Astrocyte of the hippocampus (primary cell): ENCODE data around the gene CIC.
A peak's percentile ranks its signal among the peaks of the same experiment; 100 is the strongest.

Experiments
- DNase-seq: peaks from one replicate; pipeline ENCODE4 v3.0.0; 2011; ENCODE audit warnings: low read depth, low spot score

The CIC gene

DNA sequence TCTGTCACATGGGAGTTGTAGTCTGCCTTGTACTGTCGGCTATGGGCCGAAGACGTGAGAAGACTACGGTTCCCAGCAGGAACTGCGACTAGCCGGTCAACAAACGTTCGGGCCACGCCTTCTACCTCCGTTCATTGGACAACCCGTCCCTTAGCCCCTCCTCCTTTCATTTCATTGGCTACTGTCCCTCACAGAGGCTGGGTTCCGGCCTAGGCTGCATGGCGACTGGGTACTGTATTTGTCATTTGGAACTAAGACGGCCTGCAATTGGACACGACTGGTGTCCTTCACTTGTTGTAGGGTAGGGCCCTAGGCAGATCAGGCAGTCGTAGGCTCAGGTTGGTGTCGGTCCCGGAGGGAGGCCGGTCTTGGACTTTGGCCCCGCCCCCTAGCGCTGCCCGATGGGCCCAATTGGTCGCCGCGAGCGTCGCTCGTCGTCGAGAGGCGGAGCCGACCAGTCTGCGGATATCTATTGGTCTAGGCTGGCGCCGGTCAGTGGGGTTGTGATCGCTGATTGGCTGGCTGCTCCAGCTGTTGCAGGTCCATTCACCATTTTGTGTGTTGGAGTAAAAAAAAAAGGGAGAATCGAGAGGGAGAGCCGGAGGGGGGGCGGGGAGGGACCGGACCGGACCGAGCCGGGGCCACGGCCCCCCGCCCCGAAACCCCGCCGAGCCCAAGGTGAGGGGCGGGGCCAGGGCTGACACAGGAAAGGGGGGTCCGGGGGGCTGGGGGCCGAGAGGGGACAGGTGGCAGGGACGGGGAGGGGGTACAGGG, at the start of gene CIC:
Gene CIC (plus strand): TSS at position 549 of the 774 bp plus-strand sequence. CDS start 2,532 bp downstream, outside the sequence.
- peak; percentile 100 for DNase-seq

DNA sequence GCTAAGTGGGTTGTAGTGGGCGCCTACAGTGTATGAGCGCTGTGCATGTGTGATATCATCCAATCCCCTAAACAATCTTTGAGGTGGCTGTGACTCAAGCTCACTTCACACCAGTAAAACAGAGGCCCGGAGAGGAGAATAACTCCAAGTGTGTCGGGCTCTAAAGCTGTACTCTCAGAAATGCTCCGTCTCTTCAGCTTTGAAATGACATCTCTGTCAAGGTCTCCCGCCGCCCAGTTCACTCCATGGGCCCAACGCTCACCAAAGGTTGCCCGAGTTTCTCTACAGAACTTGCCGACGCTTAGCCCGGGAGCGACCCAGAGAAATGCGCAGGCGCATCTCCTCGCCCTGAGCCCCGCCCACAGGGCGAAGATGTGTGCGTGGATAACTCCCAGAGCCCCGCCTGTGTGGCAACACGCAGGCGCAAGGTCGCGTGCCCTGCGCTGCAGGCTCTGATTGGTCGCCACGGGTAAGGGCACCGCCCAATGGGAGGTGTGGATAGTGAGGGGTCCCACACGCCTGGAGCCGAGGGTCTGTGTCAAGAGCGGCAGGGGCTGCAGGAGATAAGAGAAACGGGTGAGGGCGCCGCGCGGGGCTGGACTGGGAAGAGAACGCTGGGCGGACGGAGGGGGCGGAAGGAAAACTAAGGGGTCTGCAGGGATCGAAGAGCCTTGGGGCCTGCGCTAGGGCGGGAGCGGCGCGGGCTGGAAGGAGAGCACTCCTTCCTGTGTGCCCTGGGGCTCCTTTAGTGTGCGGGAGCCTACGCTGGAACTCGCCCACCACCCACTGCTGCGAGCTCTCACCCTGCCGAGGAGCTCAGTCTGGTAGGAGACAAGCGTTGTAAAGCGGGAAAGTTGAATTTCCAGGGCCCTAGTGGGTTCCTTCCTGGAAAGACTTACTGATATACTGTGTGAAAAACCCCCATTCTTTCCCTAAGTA, 49.0 kb upstream of the CIC start, which contains the start of gene ZNF526:
Gene ZNF526 (plus strand): TSS at position 501 of the 939 bp plus-strand sequence. CDS start 4,092 bp downstream, outside the sequence.
- DNase-seq = peak; percentile 99

DNA sequence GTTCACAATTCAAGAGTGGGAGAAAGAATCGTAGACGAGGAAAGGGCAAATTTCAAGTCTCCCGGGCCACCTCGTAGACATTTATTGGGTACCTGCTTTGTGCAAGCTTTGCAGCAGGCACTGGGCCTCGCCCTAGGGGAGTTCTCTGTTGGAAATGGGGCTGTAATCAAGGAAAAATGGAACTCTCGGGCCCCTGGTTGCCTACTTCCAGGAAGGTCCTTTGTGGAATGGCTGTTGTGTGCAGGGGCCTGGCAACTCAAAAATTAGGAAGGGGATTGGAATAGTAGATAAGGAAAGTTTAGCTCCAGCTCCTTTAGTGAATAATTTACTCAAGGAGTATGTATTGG, 48.3 kb upstream of the CIC start:
- no peak for DNase-seq

DNA sequence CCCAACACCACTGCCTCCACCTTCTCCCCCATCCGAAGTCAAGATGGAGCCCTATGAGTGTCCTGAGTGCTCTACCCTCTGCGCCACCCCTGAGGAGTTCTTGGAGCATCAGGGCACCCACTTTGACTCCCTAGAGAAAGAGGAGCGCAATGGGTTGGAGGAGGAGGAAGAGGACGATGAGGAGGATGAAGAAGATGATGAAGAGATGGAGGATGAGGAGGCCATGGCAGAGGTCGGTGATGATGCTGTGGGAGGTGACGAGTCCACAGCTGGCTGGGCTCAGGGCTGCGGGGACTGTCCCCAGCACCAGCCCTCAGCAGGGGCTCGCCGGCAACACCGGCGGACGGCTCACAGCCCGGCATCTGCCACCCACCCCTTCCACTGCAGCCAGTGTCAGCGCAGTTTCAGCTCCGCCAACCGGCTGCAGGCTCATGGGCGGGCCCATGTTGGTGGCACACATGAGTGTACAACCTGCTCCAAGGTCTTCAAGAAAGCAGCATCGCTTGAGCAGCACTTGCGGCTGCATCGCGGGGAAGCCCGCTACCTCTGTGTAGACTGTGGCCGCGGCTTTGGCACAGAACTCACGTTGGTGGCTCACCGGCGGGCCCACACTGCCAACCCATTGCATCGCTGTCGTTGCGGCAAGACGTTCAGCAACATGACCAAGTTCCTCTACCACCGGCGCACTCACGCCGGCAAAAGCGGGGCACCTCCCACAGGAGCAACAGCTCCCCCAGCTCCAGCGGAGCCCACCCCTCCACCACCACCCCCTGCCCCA, 43.9 kb upstream of the CIC start:
- DNase-seq = no peak

DNA sequence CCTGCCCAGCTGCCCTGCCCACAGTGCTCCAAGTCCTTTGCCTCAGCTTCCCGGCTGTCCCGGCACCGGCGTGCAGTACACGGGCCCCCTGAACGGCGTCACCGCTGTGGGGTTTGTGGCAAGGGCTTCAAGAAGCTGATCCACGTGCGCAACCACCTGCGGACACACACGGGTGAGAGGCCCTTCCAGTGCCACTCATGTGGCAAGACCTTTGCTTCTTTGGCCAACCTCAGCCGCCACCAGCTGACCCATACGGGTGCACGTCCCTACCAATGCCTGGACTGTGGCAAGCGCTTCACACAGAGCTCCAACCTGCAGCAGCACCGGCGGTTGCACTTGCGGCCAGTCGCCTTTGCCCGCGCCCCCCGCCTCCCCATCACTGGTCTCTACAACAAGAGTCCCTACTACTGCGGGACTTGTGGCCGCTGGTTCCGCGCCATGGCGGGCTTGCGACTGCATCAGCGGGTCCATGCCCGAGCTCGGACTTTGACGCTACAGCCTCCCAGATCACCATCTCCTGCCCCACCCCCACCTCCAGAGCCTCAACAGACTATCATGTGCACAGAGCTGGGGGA, 43.2 kb upstream of the CIC start:
- no peak for DNase-seq

DNA sequence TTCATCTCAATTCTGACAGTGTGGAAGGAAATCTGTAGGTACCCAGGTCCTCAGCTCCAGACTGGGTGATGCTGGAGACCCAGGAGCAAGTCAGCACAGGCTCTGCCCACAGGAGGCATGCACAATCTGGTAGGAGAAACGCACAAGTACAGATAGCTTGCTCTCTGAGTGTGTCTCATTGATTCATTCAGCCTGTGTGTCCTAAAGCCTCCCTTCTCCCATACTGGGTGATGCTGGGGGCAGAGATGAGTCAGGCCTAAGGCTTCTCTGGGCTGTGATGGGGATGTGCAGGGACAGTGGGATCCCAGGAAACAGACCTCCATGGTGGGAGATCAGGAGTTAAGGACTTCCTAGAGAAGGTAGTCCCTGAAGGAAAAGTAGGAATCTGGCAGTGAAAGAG, 42.2 kb upstream of the CIC start:
- no peak for DNase-seq

DNA sequence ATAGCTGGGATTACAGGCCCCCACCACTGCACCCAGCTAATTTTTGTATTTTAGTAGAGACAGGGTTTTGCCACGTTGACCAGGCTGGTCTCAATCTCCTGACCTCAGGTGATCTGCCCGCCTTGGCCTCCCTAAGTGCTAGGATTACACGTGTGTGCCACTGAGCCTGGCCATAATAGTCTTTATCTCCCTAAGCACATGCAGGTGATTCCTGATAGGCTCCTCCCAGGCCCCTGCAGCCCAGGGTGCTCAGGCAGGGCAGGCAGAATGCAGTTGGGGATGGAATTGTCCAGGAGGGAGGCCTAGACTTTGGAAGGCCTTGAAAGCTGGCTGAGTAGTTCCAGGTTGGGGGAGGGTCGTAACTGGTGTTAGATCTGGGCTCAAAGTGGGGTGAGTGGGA, 40.4 kb upstream of the CIC start:
- no peak for DNase-seq

DNA sequence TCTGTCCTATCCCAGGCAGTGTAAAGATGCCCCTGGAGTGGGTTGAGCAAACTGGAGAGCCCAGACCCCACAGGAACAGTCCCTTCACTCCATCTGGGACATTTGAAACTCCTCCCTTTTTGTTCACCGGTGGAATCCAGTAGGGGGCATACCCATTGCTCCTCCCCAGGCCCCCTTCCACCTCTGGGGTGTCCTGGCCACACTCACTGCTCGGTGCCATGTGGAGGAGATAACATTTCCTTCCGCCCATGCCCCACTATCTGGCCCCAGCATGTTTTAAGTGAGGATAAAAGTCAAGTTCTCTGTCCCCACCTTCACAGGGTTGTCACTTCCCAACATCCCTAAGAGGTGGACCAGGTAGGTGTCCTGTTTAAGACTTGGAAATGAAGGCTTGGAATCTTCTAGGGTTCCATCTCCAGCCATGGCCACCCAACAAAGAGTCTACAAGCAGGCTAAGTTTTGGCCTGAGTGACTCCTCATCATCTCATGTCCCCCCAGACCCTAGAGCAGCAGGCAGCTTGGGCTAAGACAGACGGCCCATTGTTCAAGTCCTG, 39.7 kb upstream of the CIC start:
- DNase-seq = no peak

DNA sequence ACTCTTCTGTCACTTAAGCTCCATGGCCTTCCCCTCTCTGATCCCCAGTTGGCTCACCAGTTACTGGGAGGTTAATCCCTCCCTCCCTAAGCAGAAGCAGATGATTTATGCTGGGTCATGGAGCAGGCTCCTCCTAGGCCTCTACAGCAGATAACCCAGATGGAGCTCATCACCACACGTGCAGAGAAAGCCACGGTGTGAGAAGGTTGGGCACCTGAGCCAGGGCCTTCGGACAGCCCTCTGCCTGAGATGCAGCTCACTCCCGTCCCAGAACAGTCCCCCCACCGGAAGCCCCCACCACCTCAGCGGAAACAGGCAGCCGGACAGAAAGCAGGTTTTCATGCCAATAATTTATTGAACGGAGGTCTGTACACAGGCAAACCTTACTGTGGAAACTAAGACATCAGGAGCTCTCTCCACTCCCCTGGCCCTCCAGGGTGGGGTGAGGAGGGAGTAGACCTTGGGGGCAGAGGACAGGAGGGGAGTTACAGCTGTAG, 39.1 kb upstream of the CIC start:
- no peak for DNase-seq

DNA sequence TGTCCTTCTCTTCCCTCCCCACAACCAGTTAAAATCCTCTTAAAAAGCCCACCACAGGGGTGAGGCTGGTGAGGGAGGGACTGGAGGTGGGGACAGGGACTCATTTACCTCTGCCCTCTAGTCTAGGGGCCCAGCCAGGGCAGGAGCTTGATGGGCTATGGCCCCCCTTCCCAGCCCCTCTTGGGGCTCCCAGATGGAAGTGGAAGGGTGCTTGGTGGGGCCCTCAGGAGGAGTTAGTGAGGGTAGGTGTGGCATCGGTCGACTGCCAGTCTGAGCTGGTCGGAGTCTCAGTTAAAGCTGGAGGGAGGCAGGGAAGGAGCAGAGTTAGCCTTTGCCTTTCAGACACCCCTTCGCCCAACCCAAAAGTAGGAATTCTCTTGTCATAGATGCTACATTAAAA, 38.5 kb upstream of the CIC start:
- DNase-seq = no peak

DNA sequence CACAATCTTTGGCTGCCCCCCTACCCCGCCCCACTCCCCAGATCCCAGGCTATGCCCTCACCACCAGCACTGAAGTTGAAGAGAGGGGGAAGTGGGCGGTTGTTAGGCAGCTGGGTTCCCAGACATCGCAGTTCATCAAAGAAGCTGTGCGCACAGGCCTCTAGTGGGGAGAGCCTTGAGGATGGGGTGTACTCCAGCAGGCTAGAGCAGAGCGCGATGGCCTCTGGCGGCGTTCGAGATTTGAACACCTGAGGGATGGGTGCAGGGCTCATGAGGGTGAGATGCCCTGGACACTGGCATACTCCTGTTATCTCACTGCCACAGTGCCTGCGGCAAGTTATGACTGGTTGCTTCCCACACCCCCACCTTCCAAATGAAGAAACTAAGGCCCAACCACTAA, 36.6 kb upstream of the CIC start:
- no peak for DNase-seq

DNA sequence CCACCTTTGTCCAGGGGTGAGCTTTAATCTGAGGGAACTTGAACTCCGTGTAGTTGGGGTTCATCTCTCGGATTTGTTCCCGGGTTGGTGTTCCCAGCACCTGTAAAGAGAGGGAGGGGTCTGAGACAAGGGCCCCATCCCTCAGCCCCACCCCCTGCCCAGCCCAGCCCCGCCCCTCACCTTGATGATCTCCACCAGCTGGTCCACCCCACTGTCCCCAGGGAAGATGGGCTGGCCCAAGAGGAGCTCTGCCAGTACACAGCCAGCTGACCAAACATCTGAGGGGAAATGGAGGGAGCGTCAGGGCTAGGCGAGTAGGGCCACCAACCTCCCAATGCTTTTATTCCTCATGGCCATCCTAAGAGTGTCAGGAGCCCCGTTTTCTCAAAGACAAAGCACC, 35.9 kb upstream of the CIC start:
- no peak for DNase-seq

DNA sequence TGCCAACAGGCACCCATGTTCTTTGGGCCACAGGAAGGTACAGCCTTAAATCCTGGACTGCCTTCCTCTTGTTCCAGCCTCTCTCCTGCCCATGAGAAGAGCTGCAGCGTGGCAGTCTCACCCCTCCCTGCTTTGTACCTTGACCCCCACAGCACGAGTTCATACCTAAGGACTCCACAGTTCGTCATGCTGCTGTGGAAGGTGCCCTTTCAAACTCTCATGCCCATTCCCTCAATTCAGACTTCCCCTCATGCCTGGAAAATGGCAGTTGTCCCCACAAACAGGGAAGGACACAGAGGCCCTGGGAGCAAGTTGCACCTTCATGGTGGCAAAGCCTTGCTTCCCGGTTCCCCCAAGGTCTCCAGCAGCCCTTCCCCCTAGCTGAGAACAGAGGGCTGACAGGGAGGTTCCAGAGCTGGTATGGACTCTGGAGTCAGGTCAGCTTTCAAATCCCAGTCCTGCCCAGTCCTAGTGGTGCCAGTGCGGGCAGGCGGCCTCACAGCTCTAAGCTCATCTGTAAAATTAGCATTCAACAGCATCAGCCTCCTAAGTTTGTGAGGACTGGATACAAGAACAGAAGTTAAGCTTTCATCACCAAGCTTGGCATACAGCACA, 35.3 kb upstream of the CIC start:
- DNase-seq = no peak

DNA sequence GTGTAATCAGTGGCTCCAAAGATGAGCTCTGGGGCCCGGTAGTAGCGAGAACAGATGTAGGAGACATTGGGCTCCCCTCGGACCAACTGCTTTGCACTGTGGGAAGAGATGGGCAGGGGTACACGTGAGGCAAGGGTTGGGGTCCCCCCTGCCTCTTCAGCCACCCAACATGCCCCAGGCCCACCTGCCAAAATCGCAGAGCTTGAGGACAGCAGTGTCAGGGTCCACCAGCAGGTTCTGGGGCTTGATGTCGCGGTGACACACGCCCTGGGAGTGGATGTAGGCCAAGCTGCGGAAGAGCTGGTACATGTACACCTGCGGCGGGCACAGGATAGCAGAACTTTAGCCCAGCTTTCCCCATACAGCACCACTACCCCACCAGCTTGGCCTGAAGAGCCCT, 34.7 kb upstream of the CIC start:
- DNase-seq = no peak

DNA sequence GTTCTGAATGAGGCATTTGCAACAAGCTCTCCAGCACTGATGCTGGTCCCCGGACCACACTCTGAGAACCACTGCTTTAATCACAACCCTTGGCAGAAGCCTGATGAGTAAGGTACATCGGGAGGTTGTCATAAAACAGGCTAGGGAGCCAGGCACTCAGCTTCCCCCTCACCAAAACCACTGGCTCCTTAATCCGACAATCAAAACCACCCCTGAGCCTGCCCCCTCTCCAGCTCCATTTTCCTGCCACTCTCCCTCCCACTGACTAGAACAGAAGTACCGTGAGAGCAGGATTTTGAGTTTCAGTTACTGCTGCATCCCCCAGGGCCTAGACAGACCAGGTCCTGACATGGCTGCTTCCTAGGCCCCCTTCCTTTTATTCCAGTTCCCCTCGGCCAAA, 33.9 kb upstream of the CIC start:
- no peak for DNase-seq

DNA sequence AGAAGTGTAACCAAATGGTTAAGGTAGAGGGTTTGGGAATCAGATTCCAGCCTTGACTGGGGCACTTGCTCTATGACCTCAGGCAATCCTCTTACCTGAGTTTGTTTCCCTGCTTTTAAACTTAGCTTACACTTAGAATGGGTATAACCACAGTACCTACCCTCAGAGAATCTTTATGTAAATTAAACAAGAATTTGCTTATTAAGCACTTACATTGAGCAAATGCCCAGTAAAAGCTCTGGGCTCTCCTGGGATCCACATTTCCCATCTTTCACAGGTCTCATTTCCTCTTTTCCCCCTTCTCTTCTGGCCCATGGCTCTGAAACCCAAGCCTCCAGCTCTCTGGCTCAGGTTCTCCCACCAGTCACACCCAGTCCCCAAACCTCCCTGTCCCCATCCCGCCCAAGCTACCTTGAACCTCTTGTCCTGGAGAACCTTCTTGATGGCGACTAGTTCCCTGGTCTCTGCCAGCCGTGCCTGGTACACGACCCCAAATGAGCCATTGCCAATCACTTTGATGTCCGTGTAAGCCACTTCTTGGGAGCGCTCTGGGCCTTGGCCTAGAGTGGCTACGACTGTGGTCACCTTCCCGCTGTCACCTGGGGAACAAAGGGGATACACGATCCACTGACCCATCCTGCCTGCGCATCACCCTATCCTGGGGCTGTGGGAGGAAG, 29.4 kb upstream of the CIC start:
- no peak for DNase-seq

DNA sequence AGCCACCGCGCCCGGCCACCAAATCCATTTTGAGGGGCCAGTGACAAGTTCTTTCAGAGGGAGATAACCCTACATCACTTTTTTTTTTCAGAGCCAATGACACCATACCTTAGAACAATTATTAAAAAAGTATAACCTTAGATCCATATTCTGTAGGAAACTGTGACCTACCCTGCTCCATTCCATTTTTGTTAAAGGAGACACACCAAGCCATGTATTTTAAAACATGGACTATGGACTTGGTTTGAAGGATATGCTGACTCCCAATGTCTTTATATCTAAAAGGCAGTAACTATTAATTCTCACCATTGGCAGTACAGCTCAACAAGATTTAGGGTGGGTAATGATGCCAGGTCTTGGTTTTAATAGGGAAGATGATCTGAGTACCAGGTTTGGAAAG, 27.8 kb upstream of the CIC start:
- no peak for DNase-seq

DNA sequence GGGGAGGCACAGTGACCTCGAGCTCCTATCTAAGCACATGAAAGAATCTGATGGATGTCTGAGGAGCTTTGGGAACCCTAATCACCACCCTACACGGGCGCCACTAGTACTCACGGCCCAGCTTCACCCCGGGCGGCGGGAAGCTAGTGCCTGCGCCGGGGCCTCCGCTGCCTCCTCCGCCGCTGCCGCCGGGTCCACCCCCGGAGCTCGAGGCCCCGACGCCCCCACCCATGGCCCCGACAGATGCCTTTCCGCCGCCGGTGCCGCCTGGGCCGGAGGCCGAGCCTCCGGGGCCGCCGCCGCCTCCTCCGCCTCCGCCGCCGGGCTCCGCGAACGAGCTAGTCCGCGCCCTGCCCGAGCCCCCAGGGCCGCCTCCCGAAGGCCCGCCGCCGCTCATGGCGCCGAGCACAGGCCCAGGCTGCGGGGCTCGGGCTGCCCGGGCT, 27.0 kb upstream of the CIC start:
- DNase-seq = no peak

DNA sequence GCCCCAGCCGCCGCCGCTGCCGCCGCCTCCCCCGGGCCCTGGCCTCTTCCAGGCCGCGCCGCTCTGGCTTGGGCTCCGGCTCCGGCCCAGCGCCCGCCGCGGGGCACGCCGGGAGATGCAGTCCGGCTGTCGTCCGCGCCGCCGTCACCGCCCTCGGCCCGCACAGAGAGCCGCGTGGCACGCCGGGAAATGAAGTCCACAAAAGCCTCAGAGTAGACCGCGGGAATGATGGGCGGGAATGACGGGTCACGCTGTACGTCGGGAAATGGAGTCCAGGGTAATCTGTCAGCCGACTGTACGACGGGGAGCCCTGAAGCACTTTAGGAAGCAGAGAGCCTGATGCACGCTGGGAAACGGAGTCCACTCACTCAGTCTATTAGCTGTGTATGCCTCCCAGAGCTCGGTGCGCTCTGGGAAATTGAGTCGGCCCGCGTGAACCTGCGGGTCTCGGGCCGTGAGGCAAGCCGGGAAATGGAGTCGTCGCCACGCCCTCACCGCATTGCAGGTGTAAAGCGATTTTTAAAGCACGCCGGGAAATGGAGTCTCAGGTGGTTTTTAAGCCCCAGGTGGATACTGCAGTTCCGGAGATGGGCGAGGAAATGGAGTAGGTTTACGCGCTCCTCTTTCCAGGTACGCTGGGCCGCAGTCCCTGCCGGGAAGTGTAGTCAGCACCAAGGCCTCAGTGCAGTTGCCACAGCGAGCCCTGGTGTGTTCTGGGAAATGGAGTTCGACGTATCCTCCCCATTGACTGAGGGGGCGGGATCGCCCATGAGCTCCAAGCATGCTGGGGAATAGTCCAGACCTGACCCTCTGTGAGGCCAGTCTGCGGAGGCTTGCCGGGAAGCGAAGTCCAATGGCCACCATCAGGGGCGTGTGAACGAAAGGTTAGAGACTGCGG, 26.3 kb upstream of the CIC start, which contains the start of gene GSK3A:
Gene GSK3A (minus strand): TSS at position 91 of the 898 bp plus-strand sequence. CDS start 137 bp downstream, outside the sequence.
- DNase-seq = peak; percentile 100
